GM21825 (cell line): ENCODE data around the gene RBM19.
"Not testable (repeated sequence)": the region's sequence is repeated elsewhere in the genome, so short reads cannot be mapped to it uniquely, and the experiment has no call there.

ENCODE experiments used
- ATAC-seq: cut with Tn5 transposase; IDR thresholded peaks from one replicate; pipeline ENCODE4 v1.9.1; 2021; ENCODE audit warnings: mild to moderate bottlenecking, moderate library complexity; ENCODE audit not compliant: unreplicated experiment

Gene RBM19, protein sequence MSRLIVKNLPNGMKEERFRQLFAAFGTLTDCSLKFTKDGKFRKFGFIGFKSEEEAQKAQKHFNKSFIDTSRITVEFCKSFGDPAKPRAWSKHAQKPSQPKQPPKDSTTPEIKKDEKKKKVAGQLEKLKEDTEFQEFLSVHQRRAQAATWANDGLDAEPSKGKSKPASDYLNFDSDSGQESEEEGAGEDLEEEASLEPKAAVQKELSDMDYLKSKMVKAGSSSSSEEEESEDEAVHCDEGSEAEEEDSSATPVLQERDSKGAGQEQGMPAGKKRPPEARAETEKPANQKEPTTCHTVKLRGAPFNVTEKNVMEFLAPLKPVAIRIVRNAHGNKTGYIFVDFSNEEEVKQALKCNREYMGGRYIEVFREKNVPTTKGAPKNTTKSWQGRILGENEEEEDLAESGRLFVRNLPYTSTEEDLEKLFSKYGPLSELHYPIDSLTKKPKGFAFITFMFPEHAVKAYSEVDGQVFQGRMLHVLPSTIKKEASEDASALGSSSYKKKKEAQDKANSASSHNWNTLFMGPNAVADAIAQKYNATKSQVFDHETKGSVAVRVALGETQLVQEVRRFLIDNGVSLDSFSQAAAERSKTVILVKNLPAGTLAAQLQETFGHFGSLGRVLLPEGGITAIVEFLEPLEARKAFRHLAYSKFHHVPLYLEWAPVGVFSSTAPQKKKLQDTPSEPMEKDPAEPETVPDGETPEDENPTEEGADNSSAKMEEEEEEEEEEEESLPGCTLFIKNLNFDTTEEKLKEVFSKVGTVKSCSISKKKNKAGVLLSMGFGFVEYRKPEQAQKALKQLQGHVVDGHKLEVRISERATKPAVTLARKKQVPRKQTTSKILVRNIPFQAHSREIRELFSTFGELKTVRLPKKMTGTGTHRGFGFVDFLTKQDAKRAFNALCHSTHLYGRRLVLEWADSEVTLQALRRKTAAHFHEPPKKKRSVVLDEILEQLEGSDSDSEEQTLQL

DNA sequence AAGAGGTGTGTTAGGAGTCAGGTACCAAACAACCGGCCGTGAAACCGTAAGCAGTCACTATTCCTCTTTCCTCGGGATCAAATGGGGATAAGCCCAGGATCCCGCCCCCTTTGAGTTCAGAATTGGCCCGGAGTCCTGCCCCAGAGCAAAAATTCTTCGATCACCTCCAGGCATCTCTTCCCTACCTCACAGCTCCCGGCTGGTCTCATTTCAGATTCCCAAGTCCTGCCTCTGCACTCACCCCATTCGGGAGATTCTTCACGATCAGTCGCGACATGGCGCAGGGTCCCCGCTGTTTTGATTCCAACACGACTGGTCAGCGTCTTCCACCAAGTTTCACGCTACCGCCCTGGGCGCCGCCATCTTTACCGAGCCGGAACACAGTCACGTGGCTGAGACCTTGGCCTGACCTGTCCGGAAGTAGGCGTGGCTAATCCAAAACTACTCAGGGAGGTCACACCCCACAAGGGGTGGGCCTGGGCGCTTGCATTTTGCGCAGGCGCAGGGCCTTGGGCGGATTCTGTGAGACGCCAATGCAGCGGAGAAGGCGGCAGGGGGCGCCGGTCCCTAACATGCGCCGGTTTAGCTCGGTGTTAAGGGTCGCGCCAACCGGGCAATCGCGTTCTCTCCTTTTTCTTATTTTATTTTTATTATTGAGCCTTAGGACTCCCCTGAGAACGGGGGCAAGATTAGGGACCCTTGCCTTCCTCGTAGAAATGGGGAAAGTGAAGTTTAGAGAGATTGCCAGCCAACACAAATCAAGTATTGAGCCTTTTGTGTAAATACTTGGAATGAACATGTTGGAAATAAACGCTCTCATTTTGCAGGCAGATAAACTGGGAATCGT lies at the start of gene RBM19:
Gene RBM19 (minus strand): TSS at position 375 of the 847 bp plus-strand sequence. CDS start 98 bp downstream, at position 277.
- peak; percentile 97 for ATAC-seq

DNA sequence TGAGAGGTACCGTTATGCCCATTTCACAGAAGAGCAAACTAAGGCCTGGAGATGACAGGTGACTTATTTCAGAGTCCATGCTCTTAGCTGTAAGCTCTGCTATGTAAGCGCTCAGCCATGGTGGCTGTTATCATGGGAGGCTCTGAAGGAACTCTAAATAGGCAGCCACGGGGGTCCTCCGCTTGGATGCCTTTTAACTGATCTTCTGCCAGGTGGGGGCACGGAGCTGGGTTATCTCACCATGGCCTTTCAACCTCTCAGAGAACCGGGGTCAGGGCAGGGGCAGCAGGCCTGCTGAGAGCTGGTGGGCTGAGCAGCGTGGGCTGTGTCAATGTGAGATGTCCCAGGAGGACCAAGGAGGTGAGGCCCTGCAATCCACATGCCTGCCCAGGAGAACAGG lies 49.7 kb upstream of the RBM19 start:
- ATAC-seq = no peak

DNA sequence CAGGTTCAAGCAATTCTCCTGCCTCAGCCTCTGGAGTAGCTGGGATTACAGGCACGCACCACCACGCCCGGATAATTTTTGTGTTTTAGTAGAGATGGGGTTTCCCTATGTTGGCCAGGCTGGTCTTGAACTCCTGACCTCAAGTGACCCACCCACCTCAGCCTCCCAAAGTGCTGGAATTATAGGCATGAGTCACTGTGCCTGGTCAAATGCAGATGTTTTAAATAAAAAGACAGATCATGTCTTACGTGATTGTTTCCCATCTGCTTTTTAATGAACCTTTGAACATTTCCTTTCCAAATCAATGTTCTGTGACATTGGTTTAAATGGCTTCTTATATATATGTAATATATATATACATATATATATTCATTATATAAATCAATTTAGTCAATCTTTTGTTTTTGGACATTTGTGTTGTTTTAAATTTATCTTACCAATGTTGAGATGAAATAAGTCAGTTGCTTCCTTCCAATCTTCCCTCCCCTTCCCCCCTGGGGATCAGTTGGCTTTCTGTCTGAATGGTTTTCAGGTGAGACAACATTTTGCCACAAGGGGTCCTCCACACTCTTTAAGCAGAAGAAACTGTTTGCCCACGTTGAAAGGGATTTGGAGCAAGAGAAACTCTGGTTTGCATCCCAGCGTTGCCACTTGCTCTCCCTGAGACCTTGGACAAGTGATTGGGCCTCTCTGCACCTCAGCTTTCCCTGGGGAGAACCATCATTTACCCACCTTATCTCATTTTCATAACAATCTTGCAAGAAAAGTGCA lies 47.6 kb upstream of the RBM19 start:
- no peak for ATAC-seq

DNA sequence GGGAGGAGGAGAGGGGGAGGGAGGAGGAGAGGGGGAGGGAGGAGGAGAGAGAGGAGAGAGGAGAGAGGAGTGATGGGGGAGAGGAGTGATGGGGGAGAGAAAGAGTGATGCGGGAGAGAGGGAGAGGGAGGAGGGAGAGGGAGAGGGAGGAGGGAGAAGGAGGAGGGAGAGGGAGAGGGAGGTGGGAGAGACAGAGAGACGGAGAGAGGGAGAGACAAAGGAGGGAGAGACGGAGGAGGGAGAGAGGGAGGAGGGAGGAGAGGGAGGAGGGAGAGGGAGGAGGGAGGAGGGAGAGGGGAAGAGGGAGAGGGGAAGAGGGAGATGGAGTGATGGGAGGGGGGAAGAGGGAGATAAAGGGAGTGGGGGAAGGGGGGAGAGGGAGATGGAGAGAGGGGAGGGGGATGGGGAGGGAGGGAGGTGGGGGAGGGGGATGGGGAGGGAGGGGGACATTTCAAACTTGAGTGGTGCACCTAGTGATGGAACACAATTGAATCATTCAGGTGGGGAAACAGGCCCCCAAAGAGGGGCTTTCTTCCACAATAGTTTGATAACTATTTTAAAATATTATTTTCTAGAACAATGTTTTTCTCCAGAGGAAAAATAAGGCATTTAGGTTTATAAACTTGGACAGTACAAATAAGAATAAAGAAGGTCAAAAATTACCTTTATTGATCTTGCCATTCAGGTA lies 46.8 kb upstream of the RBM19 start:
- ATAC-seq = no peak

DNA sequence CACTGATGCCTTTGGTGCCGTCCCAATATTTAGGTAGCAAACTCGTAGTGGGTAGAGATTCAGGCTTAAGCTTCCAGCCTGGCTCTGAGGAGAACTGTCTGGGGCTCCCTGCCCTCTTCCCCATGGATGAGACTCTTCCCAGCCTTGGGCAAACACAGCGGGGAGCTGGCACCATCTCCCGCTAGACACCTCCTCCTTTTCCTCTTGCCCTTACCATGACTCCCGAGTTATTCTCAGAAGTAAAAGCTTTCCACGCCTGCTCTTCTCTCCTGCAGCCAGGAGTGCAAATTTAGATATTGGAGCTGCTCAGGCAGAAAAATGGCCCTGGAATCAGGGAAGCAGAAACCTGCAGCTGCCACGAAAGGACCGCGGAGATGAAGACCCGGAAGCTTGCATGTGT lies 45.6 kb upstream of the RBM19 start:
- no peak for ATAC-seq

DNA sequence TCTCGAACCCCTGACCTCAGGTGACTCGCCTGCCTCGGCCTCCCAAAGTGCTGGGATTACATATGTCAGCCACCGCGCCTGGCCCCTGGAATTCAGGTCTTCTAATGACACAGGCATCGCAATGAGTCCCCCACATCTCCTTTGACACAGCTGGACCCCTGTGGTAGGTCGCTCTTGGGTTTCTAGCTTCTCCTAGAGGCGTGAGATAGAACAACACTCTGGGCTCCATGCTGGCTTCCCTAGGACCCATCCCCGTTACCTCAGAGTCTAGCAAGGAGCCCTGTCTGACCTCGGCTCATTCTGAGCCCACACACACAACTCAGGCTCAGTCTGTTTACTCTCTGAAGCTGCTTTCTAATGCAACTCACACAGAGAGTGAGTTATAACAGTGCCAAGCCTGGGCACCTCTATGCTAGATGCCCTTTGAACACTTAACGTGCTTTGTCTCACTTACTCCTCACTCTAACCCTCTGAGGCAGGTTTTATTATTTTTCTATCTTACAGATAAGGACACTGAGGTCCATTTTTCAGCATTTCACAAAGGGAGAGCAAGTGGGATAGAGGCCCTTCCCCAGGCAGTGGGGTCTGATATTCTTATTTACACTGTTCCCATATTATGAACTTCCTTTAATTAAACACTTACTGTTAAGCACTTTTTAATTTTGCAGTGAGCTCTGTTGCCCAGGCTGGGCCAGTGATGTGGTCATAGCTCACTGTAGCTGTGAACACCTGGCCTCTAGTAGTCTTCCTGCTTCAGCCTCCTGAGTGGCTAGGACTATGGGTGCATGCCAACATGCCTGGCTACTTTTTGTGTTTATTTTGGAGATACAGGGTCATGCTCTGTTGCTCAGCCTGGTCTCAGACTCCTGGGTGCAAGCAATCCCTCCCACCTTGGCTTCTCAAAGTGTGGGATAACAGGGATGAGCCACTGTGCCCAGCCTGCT lies 40.6 kb upstream of the RBM19 start:
- no peak for ATAC-seq

DNA sequence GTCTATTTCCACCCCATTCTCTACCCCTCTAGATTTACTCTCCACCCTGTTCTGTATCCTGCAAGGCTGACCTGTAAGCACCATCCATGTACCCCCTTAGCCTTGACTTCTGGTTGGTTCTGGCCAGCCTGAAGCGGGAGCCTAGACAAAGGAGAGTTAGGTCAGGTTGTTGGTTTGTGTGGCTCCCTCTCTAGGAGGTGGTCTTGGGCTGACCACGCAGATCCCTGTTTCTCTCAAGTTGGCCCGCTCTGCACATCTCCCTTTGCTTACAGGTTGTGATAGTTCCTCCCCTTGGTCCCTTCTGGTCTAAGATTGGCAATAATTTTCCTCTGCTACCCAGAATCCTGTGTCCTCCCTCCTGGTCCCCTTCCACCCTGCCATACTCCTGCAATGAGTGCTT lies 38.3 kb upstream of the RBM19 start:
- ATAC-seq = no peak

DNA sequence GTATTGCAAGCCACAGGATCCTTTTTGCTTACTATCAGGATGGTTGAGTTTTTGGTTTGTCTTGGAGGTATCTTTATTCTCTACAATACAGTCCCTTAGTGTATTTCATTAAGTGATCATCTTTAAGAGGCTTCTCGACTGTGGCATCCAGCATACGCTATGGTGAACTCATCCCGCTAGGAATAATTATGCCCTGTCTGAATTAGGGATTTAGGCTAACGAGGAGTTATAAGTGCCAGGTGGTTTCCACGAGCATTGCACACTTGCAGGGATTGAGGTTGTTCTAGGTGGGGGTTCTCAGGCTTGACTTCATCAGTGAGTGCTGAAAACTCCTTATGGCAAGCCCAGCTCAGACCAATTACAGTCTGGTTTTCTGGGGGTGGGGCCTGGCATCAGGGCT lies 37.2 kb upstream of the RBM19 start:
- no peak for ATAC-seq

DNA sequence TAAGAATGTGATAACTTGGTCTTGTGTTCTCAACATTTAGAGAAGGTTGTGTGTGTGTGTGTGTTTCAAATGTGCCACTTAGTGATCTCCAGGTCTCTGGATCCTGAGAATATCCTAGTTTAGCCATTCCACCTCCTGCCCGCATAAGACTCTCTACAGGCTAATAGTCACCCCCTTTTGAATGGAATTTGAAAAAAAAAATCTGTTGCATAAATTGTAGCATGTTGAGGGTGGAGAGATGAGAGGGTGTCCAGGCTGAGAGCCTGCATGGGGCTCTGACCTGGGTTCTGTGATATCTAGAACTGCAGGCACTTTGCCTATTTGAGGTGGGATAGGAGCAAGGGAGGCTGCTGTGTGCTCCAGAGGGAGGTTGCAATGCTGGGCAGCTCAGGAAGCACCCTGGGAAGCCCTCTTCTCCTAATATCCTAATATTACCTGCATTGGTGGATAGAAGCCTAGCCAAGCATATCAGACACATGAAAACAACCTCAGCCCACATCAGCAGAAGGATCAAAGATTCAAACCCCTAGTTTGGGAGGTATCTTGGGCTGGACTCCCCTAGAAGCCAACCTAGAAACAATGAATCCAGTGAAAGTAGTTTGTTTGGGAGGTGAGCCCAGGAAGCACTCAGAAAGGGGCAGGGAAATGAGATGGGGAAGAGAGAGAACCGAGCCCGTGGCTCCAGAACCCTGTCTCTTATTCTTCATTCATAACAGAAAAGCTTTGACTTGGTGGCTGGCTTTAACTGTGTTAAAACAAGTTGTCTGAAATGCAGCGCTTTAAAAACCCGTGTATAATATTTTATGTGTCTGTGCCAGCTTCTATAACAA lies 35.6 kb upstream of the RBM19 start:
- no peak for ATAC-seq

DNA sequence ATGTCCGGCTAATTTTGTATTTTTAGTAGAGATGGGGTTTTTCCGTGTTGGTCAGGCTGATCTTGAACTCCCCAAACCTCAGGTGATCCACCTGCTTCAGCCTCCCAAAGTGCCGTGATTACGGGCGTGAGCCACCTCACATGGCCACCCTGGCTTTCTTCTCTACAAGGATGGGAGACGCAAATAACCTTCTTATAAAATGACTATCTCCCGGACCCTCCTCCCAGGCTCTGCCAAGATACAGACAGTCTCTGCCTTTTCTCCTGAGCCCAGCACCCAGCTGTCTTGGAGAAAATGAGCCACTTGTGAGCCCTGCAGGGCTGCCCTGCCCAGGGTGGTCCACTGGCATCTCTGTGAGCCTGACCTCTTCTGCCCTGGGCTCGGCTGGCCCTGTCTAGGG lies 34.7 kb upstream of the RBM19 start:
- no peak for ATAC-seq

DNA sequence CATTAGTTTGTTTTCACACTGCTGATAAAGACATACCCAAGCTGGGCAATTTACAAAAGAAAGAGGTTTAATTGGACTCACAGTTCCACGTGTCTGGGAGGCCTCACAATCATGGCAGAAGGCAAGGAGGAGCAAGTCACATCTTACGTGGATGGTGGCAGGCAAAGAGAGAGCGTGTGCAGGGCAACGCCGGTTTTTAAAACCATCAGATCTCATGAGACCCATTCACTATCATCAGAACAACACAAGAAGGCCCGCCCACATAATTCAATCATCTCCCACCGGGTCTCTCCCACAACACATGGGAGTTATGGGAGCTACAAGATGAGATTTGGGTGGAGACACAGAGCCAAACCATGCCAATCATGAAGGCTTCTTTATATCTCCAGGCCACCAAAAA lies 34.1 kb upstream of the RBM19 start:
- not testable (repeated sequence) for ATAC-seq

DNA sequence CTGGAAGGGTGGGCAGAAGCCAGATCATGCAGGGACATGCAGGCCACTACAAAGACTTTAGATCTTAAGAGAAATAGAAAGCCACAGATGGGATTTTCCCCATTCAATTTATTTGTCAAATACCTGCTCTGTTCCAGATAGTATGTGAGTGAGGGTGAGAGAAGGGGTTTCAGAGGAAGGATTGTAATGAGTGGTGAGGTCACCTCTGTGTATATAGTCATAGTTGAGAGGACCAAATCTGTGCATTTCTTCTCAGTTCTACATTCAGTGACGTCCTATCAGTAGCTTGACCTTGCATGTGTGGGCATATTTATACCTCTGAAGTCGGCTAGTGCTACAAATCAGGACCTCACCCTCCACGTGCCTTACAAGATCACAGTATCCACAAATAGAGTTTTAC lies 31.2 kb upstream of the RBM19 start:
- ATAC-seq = no peak

DNA sequence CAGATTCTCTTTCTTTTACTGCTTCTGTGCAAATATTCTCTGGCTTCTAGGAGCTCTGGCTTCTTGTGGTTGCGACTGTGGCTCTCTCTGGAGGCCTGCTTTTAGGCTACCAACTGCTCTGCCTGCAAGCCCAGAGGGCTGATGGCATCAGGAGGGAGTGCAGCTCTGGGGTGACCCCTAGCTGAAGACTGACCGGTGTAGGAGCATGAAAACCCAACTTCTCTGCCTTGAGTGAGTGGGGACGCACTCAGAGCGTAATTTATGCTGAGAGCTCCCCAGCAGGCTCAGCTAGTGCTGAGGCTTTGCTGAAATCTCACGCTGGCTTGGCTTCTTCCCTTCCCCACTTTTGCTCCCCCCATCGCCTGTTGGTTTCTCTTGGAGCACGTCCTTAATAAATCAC lies 29.9 kb upstream of the RBM19 start:
- ATAC-seq = no peak

DNA sequence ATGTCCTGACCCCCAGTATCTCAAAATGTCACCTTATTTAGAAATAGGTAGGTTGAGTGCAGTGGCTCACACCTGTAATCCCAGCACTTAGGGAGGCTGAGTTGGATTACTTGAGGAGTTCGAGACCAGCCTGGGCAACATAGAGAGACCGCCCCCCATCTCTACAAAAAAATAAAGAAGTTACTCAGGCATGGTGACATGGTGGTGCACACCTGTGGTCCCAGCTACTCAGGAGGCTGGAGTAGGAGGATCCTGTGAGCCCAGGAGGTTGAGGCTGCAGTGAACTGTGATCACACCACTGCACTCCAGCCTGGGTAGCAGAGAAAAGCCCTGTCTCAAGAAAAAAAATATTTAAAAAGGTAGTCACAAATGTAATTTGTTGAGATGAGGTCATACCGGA lies 27.9 kb upstream of the RBM19 start:
- ATAC-seq = no peak

DNA sequence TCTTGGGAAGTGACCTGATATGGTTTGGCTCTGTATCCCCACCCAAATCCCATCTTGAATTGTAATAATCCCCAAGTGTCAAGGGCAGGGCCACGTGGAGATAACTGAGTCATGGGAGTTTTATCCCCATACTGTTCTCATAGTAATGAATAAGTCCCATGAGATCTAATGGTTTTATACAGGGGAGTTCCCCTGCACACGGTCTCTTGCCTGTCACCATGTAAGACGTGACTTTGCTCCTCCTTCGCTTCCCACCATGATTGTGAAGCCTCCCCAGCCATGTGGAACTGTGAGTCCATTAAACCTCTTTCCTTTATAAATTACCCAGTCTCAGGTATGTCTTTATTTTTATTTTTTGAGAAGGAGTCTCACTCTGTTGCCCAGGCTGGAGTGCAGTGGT lies 26.6 kb upstream of the RBM19 start:
- ATAC-seq = not testable (repeated sequence)

DNA sequence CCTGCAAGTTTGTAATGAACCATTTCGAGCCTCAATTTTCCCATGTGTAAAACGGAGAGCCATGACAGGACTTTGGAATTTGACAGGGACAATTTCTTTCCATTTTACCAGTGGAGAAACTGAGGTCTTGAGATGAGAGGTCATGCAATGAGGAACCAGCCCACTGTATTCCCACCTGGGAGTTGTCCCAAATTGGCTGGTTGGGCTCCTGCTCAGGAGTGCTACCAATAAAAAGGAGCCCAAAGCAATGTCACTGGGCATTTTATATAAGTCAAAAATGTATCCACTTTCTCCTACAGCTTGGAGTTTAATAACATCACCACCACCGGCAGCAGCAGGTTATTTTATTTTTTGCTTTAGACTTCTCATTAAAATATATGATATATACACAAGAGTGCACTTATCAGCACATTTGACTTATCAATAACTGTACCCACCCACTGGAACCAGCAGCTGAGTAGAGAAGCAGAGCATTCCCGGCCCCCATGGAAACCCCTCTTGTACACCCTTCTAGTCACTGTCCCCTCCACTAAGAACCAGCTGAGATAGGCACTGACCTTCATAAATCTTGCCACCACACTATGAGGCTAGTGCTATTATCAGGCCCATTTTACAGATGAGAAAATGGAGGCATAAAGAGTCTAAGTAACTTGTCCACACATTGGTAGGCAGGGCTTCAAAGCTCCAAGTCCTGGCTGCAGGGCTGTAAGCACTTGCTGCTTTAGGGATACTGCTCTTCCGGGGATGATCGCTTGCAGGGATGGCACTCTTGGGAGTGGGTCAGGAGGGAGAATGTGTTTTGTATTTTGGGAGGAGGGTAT lies 25.3 kb upstream of the RBM19 start:
- no peak for ATAC-seq
